Measurements from ENCODE around the gene BFAR.

- TF ChIP-seq CTCF (IDR thresholded peaks at IDR 0.05) (peak; percentile 53), POLR2A (IDR thresholded peaks at IDR 0.05; ENCODE audit: low read length) (no peak), ESRRA (IDR thresholded peaks at IDR 0.05; ENCODE audit: borderline replicate concordance, low read length) (no peak), JUNB (IDR thresholded peaks at IDR 0.05) (no peak), USF2 (IDR thresholded peaks at IDR 0.05) (no peak), REST (IDR thresholded peaks at IDR 0.05) (no peak), JUN (IDR thresholded peaks at IDR 0.05) (no peak), CBX2 (IDR thresholded peaks at IDR 0.05; ENCODE audit: borderline replicate concordance, low read depth) (no peak), MAZ (IDR thresholded peaks at IDR 0.05; ENCODE audit: borderline replicate concordance, low read depth, low read length) (no peak), MYC (IDR thresholded peaks at IDR 0.05; ENCODE audit: borderline replicate concordance, low read length) (no peak), CHD4 (IDR thresholded peaks at IDR 0.05; ENCODE audit: borderline replicate concordance) (no peak), RAD21 (conservative IDR thresholded peaks at IDR 0.05 in 1 of 2, IDR thresholded peaks at IDR 0.05 in 1 of 2) (peak; percentile 48 to 51; a peak in 3 of 5 replicates)
Observed at GRCh38 chr16:14600164-14600563, 32.6 kb upstream of the BFAR start.

Data from A549 (cell line).